GM12891 (cell line): ENCODE data around the gene SFMBT1.

Experiments
- DNase-seq: peaks from one replicate; pipeline ENCODE4 v3.0.0; 2011; ENCODE audit warnings: low spot score; ENCODE audit not compliant: insufficient read length
- FAIRE-seq: peaks from 2 replicates; lab custom pipeline; 2011; peaks lifted over from hg19 to GRCh38; lab: Jason Lieb, UNC
- PAX5 ChIP-seq: IDR thresholded peaks from 2 replicates; pipeline ENCODE4 v1.6.1; 2011; ENCODE audit warnings: low read length, moderate library complexity, mild to moderate bottlenecking; ENCODE audit not compliant: insufficient read depth, severe bottlenecking
- POLR2A ChIP-seq: IDR thresholded peaks from 2 replicates; pipeline ENCODE4 v1.6.1; 2011; ENCODE audit warnings: low read depth, low read length, control low read depth
- POLR2AphosphoS5 ChIP-seq: IDR thresholded peaks from 2 replicates; pipeline ENCODE4 v1.6.1; 2011; ENCODE audit warnings: low read depth, low read length, control low read depth
- POU2F2 ChIP-seq: IDR thresholded peaks from 2 replicates; pipeline ENCODE4 v1.6.1; 2011; ENCODE audit warnings: low read depth, mild to moderate bottlenecking, control low read depth, low read length, moderate library complexity
- SPI1 ChIP-seq: IDR thresholded peaks from 2 replicates; pipeline ENCODE4 v1.6.1; 2011; ENCODE audit warnings: low read depth, low read length, control low read depth
- TAF1 ChIP-seq: IDR thresholded peaks from 2 replicates; pipeline ENCODE4 v1.6.1; 2011; ENCODE audit warnings: low read depth, low read length, control low read depth

SFMBT1 gene

DNA sequence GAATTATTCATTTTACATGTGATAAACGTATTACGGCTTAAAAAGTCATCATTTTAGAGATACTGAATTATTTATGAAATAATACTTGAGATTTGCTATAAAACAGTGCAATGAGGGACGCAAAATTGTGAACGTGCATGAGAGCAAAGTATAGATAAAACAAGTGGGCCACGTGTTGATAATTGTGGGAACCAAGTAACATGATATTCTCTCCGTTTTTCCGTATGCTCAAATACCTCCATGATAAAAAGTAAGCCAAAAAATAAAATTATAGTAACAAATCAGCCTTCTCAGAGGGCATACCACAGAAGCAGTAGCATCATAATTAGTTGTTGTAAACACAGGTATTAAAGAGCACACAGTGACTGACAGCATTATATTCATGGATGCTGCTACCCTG is 42.6 kb downstream of the SFMBT1 start:
- no peak for FAIRE-seq
- DNase-seq = no peak
- TF ChIP-seq SPI1 = no peak
- no peak for TF ChIP-seq POLR2A
- TF ChIP-seq PAX5 = no peak
- no peak for TF ChIP-seq POU2F2
- TF ChIP-seq POLR2AphosphoS5 = no peak
- TF ChIP-seq TAF1 = no peak

GRCh38 chr3:52998771-52999513 is 46.9 kb downstream of the SFMBT1 start:
- TF ChIP-seq PAX5 = no peak
- TF ChIP-seq POLR2A = no peak
- TF ChIP-seq POLR2AphosphoS5 = no peak
- no peak for TF ChIP-seq SPI1
- TF ChIP-seq TAF1 = no peak
- TF ChIP-seq POU2F2 = no peak
- DNase-seq (no peak), FAIRE-seq (no peak)

DNA sequence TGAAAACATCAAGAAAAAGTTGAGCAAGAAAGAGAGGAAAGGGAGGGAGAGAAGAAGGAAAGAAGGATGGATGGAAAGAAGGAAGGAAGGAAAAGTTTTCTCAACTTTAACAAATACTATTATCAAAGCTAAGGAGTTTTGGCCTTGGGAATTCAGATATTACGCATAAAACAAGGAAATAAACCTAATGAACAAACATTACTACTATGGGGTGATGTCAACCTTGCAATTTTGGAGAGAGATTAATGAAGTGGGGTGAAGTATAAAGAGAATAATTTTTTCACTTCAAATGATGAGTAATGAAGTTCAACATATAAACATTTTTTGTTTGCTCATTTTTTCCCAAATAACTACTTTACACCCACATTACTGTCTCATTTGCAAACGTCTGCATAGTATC is 55.2 kb downstream of the SFMBT1 start:
- no peak for FAIRE-seq
- TF ChIP-seq POLR2A = no peak
- TF ChIP-seq PAX5 = no peak
- TF ChIP-seq TAF1 = no peak
- no peak for TF ChIP-seq POU2F2
- no peak for TF ChIP-seq POLR2AphosphoS5
- TF ChIP-seq SPI1 = no peak
- DNase-seq = no peak

- TF ChIP-seq TAF1 (no peak), POU2F2 (no peak), POLR2A (no peak), SPI1 (no peak), PAX5 (no peak), POLR2AphosphoS5 (no peak)
- no peak for DNase-seq
- FAIRE-seq = no peak
These were observed 58.9 kb downstream of the SFMBT1 start for GRCh38 chr3:52986938-52987337.

GRCh38 chr3:52986049-52986448 is 59.8 kb downstream of the SFMBT1 start:
- DNase-seq (no peak), FAIRE-seq (no peak)
- no peak for TF ChIP-seq SPI1
- no peak for TF ChIP-seq POLR2A
- TF ChIP-seq PAX5 = no peak
- no peak for TF ChIP-seq POU2F2
- no peak for TF ChIP-seq POLR2AphosphoS5
- no peak for TF ChIP-seq TAF1

DNA sequence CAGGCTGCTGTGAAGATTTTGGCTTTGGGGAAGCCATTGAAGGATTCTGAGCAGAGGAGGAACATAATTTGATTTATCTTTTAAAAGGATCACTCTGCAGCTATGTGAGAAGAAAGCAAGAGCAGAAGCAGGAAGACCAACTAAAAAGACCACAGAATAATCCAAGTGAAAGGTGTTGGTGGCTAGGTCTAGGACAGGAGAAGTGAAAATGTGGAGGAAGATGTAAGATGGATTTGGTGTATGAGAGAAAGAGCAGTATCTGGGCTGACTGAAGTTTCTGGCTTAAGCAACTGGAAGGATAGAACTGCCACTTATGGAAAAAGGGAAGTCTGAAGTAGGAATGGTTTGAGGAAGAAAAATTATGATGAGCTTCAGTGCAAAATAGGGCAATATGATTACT is 62.0 kb downstream of the SFMBT1 start:
- TF ChIP-seq SPI1 = peak; percentile 69
- no peak for TF ChIP-seq POLR2AphosphoS5
- FAIRE-seq (no peak), DNase-seq (no peak)

GRCh38 chr3:52983336-52983807 is 62.5 kb downstream of the SFMBT1 start:
- TF ChIP-seq PAX5 = no peak
- peak; percentile 57; the same call in 1 of the 2 replicates for TF ChIP-seq POU2F2
- TF ChIP-seq SPI1 = peak; percentile 100
- 0 out of 2 replicates have a peak, but pooled peaks have one; percentile 33 for TF ChIP-seq POLR2A
- no peak for TF ChIP-seq TAF1
- peak; percentile 16; the same call in 1 of the 2 replicates for TF ChIP-seq POLR2AphosphoS5
- peak; percentile 97 for FAIRE-seq
- peak; percentile 23 for DNase-seq

GRCh38 chr3:52982839-52983238 is 63.0 kb downstream of the SFMBT1 start:
- peak; percentile 82 for FAIRE-seq
- no peak for DNase-seq
- TF ChIP-seq PAX5 (no peak), SPI1 (no peak), POLR2AphosphoS5 (no peak), TAF1 (no peak), POU2F2 (no peak), POLR2A (no peak)

GRCh38 chr3:52979190-52979983 is 66.5 kb downstream of the SFMBT1 start:
- DNase-seq (no peak), FAIRE-seq (no peak)
- TF ChIP-seq POLR2A (no peak), SPI1 (no peak), POU2F2 (no peak), PAX5 (no peak), POLR2AphosphoS5 (no peak), TAF1 (no peak)
